ENCODE results near the gene DUSP11. TPM values are rescaled to one million over a fixed set of nuclear protein-coding genes. Genes with fewer than 3 reads are reported as not detected.

DUSP11 gene
- total RNA-seq, 1 donor from 2014 or later, result 25.5 TPM

GRCh38 chr2:73825408-73825807 lies 45.5 kb upstream of the DUSP11 start:
- Mint-ChIP-seq H3K27ac (no peak overlapping the region), H3K4me3 (no peak overlapping the region), H3K27me3 (ENCODE audit: low read depth) (peaks cover 46% of the 10 kb centered on the region)

DNA sequence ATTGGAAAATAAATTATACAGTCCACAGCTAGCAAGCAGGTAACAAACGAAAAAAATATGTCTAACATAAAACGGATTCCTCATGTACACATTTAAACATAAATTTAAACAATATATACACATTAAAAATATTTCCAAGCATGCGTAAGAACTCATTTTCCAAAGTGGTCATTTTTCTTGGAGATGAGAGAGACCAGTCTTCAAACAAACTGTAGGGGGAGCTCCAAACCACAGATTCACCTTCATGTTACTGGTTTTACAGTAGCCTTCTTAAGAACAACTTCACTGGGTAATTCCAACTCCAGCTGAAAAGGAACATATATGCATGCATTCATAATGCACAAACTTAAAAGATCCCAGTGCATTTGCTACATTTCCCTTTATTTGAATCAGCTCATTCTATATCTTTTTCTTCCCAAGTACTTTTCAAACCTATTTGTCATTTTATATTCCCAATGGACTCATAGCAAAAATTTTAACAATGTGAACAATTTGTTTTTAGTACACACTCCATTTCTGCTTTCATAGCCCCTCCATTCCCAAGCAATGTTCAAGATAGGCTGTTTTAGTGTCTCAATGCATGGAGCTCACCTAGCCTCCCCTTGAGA lies 44.1 kb upstream of the DUSP11 start:
- no peak for DNase-seq (ENCODE audit: low spot score in 2 of 2, unreplicated experiment in 2 of 2)
- Mint-ChIP-seq H3K4me3 (no peak overlapping the region), H3K9me3 (no peaks in the 10 kb centered on the region), H3K27me3 (ENCODE audit: low read depth) (peaks cover 52% of the 10 kb centered on the region), H3K36me3 (no peaks in the 10 kb centered on the region), H3K27ac (no peak overlapping the region), H3K4me1 (peaks cover 4% of the 10 kb centered on the region)
- peak; percentile 86 for TF ChIP-seq CTCF (IDR thresholded peaks at IDR 0.05; ENCODE audit: unreplicated experiment)

More at GRCh38 chr2:73825408-73825807, 45.5 kb upstream of the DUSP11 start:
- Mint-ChIP-seq H3K4me1 (peaks cover 16% of the 10 kb centered on the region), H3K36me3 (no peaks in the 10 kb centered on the region), H3K9me3 (no peaks in the 10 kb centered on the region)
- TF ChIP-seq CTCF (IDR thresholded peaks at IDR 0.05; ENCODE audit: unreplicated experiment), result no peak
- DNase-seq (ENCODE audit: low spot score in 2 of 2, unreplicated experiment in 2 of 2), result no peak

- Mint-ChIP-seq H3K27ac (no peak overlapping the region), H3K9me3 (no peaks in the 10 kb centered on the region), H3K36me3 (no peaks in the 10 kb centered on the region), H3K27me3 (ENCODE audit: low read depth) (peaks cover 54% of the 10 kb centered on the region), H3K4me3 (no peak overlapping the region), H3K4me1 (no peaks in the 10 kb centered on the region)
- no peak for TF ChIP-seq CTCF (IDR thresholded peaks at IDR 0.05; ENCODE audit: unreplicated experiment)
- no peak for DNase-seq (ENCODE audit: low spot score in 2 of 2, unreplicated experiment in 2 of 2)
These were observed 43.5 kb upstream of the DUSP11 start for GRCh38 chr2:73823416-73823815.

GRCh38 chr2:73822991-73823390 lies 43.1 kb upstream of the DUSP11 start:
- no peaks in the 10 kb centered on the region for H3K9me3 Mint-ChIP-seq
- H3K4me1 Mint-ChIP-seq, result no peaks in the 10 kb centered on the region
- peaks cover 54% of the 10 kb centered on the region for H3K27me3 Mint-ChIP-seq (ENCODE audit: low read depth)
- no peak for DNase-seq (ENCODE audit: low spot score in 2 of 2, unreplicated experiment in 2 of 2)
- no peaks in the 10 kb centered on the region for H3K36me3 Mint-ChIP-seq
- TF ChIP-seq CTCF (IDR thresholded peaks at IDR 0.05; ENCODE audit: unreplicated experiment), result no peak
- H3K27ac Mint-ChIP-seq, result no peak overlapping the region
- no peak overlapping the region for H3K4me3 Mint-ChIP-seq

GRCh38 chr2:73822276-73822675 lies 42.4 kb upstream of the DUSP11 start:
- Mint-ChIP-seq H3K4me3 (no peak overlapping the region), H3K9me3 (no peaks in the 10 kb centered on the region), H3K36me3 (no peaks in the 10 kb centered on the region), H3K27me3 (ENCODE audit: low read depth) (peaks cover 54% of the 10 kb centered on the region), H3K4me1 (no peaks in the 10 kb centered on the region), H3K27ac (no peak overlapping the region)
- no peak for TF ChIP-seq CTCF (IDR thresholded peaks at IDR 0.05; ENCODE audit: unreplicated experiment)
- DNase-seq (ENCODE audit: low spot score in 2 of 2, unreplicated experiment in 2 of 2), result no peak

DNA sequence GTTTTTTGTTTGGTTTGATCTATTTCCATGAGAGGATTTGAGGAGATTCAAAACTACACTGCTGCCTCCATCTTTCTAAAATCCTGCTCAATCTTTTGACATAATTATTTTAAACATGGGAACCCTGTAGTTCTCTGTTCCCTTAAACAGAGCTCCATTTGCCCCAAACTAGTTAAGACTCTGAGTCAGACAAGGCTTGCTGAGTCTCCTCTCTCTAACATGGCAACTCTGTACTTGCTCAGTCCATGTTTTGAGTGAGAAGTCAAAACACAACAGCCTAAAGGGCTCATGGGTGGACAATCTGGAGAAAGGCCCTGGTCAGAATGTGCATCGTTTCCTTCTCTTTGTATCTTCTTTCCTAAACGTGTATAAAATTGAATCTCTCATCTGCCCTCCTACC lies 41.8 kb upstream of the DUSP11 start:
- H3K27ac Mint-ChIP-seq, result no peak overlapping the region
- H3K36me3 Mint-ChIP-seq, result no peaks in the 10 kb centered on the region
- no peak for DNase-seq (ENCODE audit: low spot score in 2 of 2, unreplicated experiment in 2 of 2)
- peaks cover 52% of the 10 kb centered on the region for H3K27me3 Mint-ChIP-seq (ENCODE audit: low read depth)
- H3K4me3 Mint-ChIP-seq, result no peak overlapping the region
- H3K4me1 Mint-ChIP-seq, result no peaks in the 10 kb centered on the region
- H3K9me3 Mint-ChIP-seq, result no peaks in the 10 kb centered on the region
- no peak for TF ChIP-seq CTCF (IDR thresholded peaks at IDR 0.05; ENCODE audit: unreplicated experiment)
